HCT116 (cell line): ENCODE results near the gene BRICD5. TPM values are rescaled to one million over a fixed set of nuclear protein-coding genes. Genes with fewer than 3 reads are reported as not detected.

Experiments
- ATAC-seq: fragments of 200-7000 bp; cut with Tn5 transposase; 2 replicates; pipeline ENCODE4 v1.9.1; 2020; ENCODE audit warnings: mild to moderate bottlenecking, moderate library complexity
- BruUV-seq: library from RNA; stranded (reverse); fragments of 400-500 nt; replicated peaks from 2 replicates; lab custom pipeline; 2021; lab: Mats Ljungman, UMichigan
- CTCF ChIA-PET: fragments of 300-600 bp; sonication (Branson Sonifier 250); formaldehyde crosslinking; loops from one replicate; lab custom pipeline; 2021; ENCODE audit warnings: antibody characterized with exemption; lab: Charles Lee
- POLR2A ChIA-PET: fragments of 300-600, 350-600 bp; sonication (Branson Sonifier 250); formaldehyde crosslinking; loops from one replicate; lab custom pipeline; 2021; ENCODE audit warnings: antibody characterized with exemption; lab: Charles Lee
- RAD21 ChIA-PET, 2 experiments: fragments of 300-600 bp; sonication (Branson Sonifier 250); formaldehyde crosslinking; loops; one replicate each; lab custom pipeline; 2023; ENCODE audit warnings: low total read pairs in 2 of 2; ENCODE audit not compliant: uncharacterized antibody in 2 of 2, unreplicated experiment in 2 of 2, low non-redundant PET in 1 of 2; lab: Charles Lee
- DNase-seq: peaks from one replicate; pipeline ENCODE4 v3.0.0-alpha.2; 2010; ENCODE audit warnings: low read depth, low spot score
- H2AFZ ChIP-seq: fragments of 200-600 bp; shearing (Covaris generic), sonication (generic); 2 replicates; pipeline ENCODE4 v1.6.1; 2017; ENCODE audit warnings: low read depth, mixed run types, mixed read lengths, antibody characterized with exemption, low read length; ENCODE audit not compliant: poor library complexity, severe bottlenecking
- H3K27ac ChIP-seq: 2 replicates; pipeline ENCODE4 v1.5.1; 2012; ENCODE audit warnings: low read depth, low read length
- H3K27me3 ChIP-seq: fragments of 200-600 bp; sonication (generic); 2 replicates; pipeline ENCODE4 v1.6.1; 2016; ENCODE audit warnings: mixed run types, low read length, mixed read lengths; ENCODE audit not compliant: insufficient read depth
- H3K36me3 ChIP-seq, 2 experiments: fragments of 200-500 bp in 1 of 2; fragments of 200-600 bp in 1 of 2; sonication (Bioruptor generic) in 1 of 2; sonication (generic) in 1 of 2; 2 replicates each; pipeline versions ENCODE4 v1.5.1 to v1.6.1; 2014 to 2016; ENCODE audit warnings: low read length in 2 of 2, inconsistent platforms in 1 of 2, mixed read lengths in 1 of 2, mixed run types in 1 of 2; ENCODE audit not compliant: insufficient read depth in 2 of 2, control insufficient read depth in 1 of 2
- H3K4me1 ChIP-seq, 2 experiments: fragments of 200-600 bp in 1 of 2; sonication (generic) in 1 of 2; 2 replicates each; pipeline versions ENCODE4 v1.5.1 to v1.6.1; 2012 to 2017; ENCODE audit warnings: low read length in 2 of 2, inconsistent platforms in 1 of 2, mild to moderate bottlenecking in 1 of 2, mixed read lengths in 1 of 2, mixed run types in 1 of 2, moderate library complexity in 1 of 2; ENCODE audit not compliant: insufficient read depth in 2 of 2, control insufficient read depth in 1 of 2
- H3K4me2 ChIP-seq: fragments of 200-600 bp; sonication (generic); 2 replicates; pipeline ENCODE4 v1.6.1; 2017; ENCODE audit warnings: mixed run types, low read length, mixed read lengths
- H3K4me3 ChIP-seq, 2 experiments: fragments of 200-600 bp in 1 of 2; sonication (generic) in 1 of 2; replicated peaks in 1 of 2; 2 replicates each; pipeline ENCODE4 v1.5.1; 2011 to 2016; ENCODE audit warnings: low read length in 2 of 2, control low read depth in 1 of 2, low read depth in 1 of 2, mild to moderate bottlenecking in 1 of 2, mixed read lengths in 1 of 2, mixed run types in 1 of 2
- H3K79me2 ChIP-seq: fragments of 200-600 bp; sonication (generic); 2 replicates; pipeline ENCODE4 v1.6.1; 2017; ENCODE audit warnings: mild to moderate bottlenecking, mixed run types, low read length, moderate library complexity, mixed read lengths; ENCODE audit not compliant: insufficient read depth
- H3K9ac ChIP-seq: fragments of 200-600 bp; sonication (generic); 2 replicates; pipeline ENCODE4 v1.6.1; 2016; ENCODE audit warnings: low read length, mixed read lengths
- H3K9me2 ChIP-seq: fragments of 200-600 bp; sonication (generic), shearing (Covaris generic); 2 replicates; pipeline ENCODE4 v1.6.1; 2017; ENCODE audit warnings: mixed run types, mild to moderate bottlenecking, moderate library complexity; ENCODE audit not compliant: insufficient read depth
- H3K9me3 ChIP-seq, 2 experiments: fragments of 200-500 bp in 1 of 2; fragments of 200-600 bp in 1 of 2; sonication (Bioruptor generic) in 1 of 2; sonication (generic) in 1 of 2; 2 replicates each; pipeline ENCODE4 v1.6.1; 2014 to 2017; ENCODE audit warnings: low read length in 2 of 2, mixed read lengths in 2 of 2, inconsistent platforms in 1 of 2, low read depth in 1 of 2, mild to moderate bottlenecking in 1 of 2, mixed run types in 1 of 2, moderate library complexity in 1 of 2; ENCODE audit not compliant: control insufficient read depth in 1 of 2, insufficient read depth in 1 of 2
- H4K20me1 ChIP-seq: fragments of 200-600 bp; sonication (generic), shearing (Covaris generic); 2 replicates; pipeline ENCODE4 v1.6.1; 2017; ENCODE audit warnings: mixed run types, mild to moderate bottlenecking, moderate library complexity; ENCODE audit not compliant: insufficient read depth
- CTCF ChIP-seq, 3 experiments: fragments of 200-600 bp in 1 of 3; sonication (generic) in 1 of 3; IDR thresholded peaks in 2 of 3; conservative IDR thresholded peaks in 1 of 3; 2 replicates each; pipeline ENCODE4 v1.5.1; 2012 to 2017; ENCODE audit warnings: low read depth in 2 of 3, low read length in 2 of 3, antibody characterized with exemption in 1 of 3, borderline replicate concordance in 1 of 3, control low read depth in 1 of 3, mild to moderate bottlenecking in 1 of 3, mixed read lengths in 1 of 3, mixed run types in 1 of 3, moderate library complexity in 1 of 3; ENCODE audit not compliant: insufficient read depth in 1 of 3
- EZH2 ChIP-seq: fragments of 200-600 bp; sonication (generic); IDR thresholded peaks from 2 replicates; pipeline ENCODE4 v1.6.1; 2017; ENCODE audit warnings: antibody characterized with exemption, mixed run types
- JUND ChIP-seq: IDR thresholded peaks from 2 replicates; pipeline ENCODE4 v1.6.1; 2012
- POLR2A ChIP-seq: IDR thresholded peaks from 2 replicates; pipeline ENCODE4 v1.7.0; 2011; ENCODE audit warnings: borderline replicate concordance; ENCODE audit not compliant: insufficient read depth, insufficient read length; ENCODE audit errors: extremely low read depth
- SRF ChIP-seq: IDR thresholded peaks from 2 replicates; pipeline ENCODE4 v1.6.1; 2012; ENCODE audit warnings: low read depth
- YY1 ChIP-seq: IDR thresholded peaks from 2 replicates; pipeline ENCODE4 v1.6.1; 2011; ENCODE audit warnings: low read length, low read depth, moderate library complexity, mild to moderate bottlenecking; ENCODE audit not compliant: insufficient replicate concordance; ENCODE audit errors: extremely low read depth
- intact Hi-C: fragments of 100-400 bp; cut with micrococcal nuclease; formaldehyde crosslinking; loops from 2 replicates; pipeline ENCODE4 v1.10.0; 2022
- total RNA-seq: library from RNA; stranded (reverse); gene quantifications from one replicate; pipeline ENCODE4 v1.2.1, GENCODE V29; 2021; ENCODE audit not compliant: unreplicated experiment
- TF ChIP-seq, protein P1 (sequence below): IDR thresholded peaks from 2 replicates; pipeline ENCODE4 v1.6.1; 2011; ENCODE audit warnings: mild to moderate bottlenecking, low read length, moderate library complexity; ENCODE audit not compliant: insufficient replicate concordance; ENCODE audit errors: extremely low read depth
- TF ChIP-seq, protein P2 (sequence below): IDR thresholded peaks from 2 replicates; pipeline ENCODE4 v1.6.1; 2012

BRICD5 gene
- total RNA-seq, 1 experiment from 2014 or later = 9.8 TPM

DNA sequence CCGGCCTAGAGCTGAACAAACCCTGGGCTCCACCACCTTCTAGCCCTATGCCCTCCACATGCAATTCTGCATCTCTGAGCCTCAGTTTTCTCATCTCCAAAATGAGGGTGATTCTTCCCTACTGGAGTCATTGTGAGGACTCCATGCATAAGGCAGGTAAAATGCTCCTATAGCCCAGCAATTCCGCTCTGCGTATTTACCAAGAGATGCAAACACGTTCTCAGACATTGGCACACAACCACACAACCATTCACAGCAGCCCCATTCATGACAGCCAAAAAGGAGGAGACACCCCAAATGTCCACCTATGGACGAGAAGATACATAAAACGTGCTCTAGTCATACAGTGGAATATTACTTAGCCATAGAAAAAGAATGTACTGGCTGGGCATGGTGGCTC lies 10.3 kb downstream of the BRICD5 start:
- Histone ChIP-seq H3K36me3 (no peaks in the 10 kb centered on the region), H3K9me3 (no peaks in the 10 kb centered on the region), H3K79me2 (no peaks in the 10 kb centered on the region), H3K9ac (no peak overlapping the region), H3K9me2 (no peaks in the 10 kb centered on the region), H4K20me1 (no peaks in the 10 kb centered on the region), H3K4me3 (no peak overlapping the region), H3K4me2 (no peak overlapping the region), H3K27me3 (no peaks in the 10 kb centered on the region), H3K4me1 (peaks cover 7 to 14% of the 10 kb centered on the region in 2 experiments), H2AFZ (no peak overlapping the region), H3K27ac (no peak overlapping the region)
- DNase-seq = no peak
- ChIA-PET CTCF (no interaction called here), RAD21 (no interaction called here), POLR2A (no interaction called here)
- BruUV-seq = no TSS peak
- TF ChIP-seq CTCF (IDR thresholded peaks at IDR 0.05 in 2 of 3, conservative IDR thresholded peaks at IDR 0.05 in 1 of 3; ENCODE audit: borderline replicate concordance in 1 of 3, insufficient read depth in 1 of 3, low read depth in 2 of 3, low read length in 2 of 3) (no peak), SRF (no peak), EZH2 (no peak), YY1 (no peak), JUND (no peak), POLR2A (no peak)
- TF ChIP-seq, protein P1, sequence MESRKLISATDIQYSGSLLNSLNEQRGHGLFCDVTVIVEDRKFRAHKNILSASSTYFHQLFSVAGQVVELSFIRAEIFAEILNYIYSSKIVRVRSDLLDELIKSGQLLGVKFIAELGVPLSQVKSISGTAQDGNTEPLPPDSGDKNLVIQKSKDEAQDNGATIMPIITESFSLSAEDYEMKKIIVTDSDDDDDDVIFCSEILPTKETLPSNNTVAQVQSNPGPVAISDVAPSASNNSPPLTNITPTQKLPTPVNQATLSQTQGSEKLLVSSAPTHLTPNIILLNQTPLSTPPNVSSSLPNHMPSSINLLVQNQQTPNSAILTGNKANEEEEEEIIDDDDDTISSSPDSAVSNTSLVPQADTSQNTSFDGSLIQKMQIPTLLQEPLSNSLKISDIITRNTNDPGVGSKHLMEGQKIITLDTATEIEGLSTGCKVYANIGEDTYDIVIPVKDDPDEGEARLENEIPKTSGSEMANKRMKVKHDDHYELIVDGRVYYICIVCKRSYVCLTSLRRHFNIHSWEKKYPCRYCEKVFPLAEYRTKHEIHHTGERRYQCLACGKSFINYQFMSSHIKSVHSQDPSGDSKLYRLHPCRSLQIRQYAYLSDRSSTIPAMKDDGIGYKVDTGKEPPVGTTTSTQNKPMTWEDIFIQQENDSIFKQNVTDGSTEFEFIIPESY = no peak
- TF ChIP-seq, protein P2, sequence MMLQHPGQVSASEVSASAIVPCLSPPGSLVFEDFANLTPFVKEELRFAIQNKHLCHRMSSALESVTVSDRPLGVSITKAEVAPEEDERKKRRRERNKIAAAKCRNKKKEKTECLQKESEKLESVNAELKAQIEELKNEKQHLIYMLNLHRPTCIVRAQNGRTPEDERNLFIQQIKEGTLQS = no peak
- ATAC-seq = no peak
- intact Hi-C loops = no loop called here
